Endothelial cell of umbilical vein (primary cell): ENCODE results near the gene HPF1.

Source experiments
- POLR2A ChIP-seq: IDR thresholded peaks from 2 replicates; pipeline ENCODE4 v1.6.1; 2012; ENCODE audit warnings: low read depth, mild to moderate bottlenecking, control low read depth, low read length
- TF ChIP-seq, protein P1 (sequence below), 2 donors: IDR thresholded peaks; 1 replicate in 1 of 2; 2 replicates in 1 of 2; pipeline ENCODE4 v1.5.1; 2011; ENCODE audit warnings: low read length in 2 of 2, mild to moderate bottlenecking in 2 of 2, moderate library complexity in 2 of 2, control low read depth in 1 of 2, inconsistent platforms in 1 of 2, low read depth in 1 of 2; ENCODE audit not compliant: insufficient read depth in 1 of 2; ENCODE audit errors: extremely low read depth in 1 of 2

- TF ChIP-seq, protein P1, sequence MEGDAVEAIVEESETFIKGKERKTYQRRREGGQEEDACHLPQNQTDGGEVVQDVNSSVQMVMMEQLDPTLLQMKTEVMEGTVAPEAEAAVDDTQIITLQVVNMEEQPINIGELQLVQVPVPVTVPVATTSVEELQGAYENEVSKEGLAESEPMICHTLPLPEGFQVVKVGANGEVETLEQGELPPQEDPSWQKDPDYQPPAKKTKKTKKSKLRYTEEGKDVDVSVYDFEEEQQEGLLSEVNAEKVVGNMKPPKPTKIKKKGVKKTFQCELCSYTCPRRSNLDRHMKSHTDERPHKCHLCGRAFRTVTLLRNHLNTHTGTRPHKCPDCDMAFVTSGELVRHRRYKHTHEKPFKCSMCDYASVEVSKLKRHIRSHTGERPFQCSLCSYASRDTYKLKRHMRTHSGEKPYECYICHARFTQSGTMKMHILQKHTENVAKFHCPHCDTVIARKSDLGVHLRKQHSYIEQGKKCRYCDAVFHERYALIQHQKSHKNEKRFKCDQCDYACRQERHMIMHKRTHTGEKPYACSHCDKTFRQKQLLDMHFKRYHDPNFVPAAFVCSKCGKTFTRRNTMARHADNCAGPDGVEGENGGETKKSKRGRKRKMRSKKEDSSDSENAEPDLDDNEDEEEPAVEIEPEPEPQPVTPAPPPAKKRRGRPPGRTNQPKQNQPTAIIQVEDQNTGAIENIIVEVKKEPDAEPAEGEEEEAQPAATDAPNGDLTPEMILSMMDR (IDR thresholded peaks at IDR 0.05; ENCODE audit: extremely low read depth in 1 of 2, insufficient read depth in 1 of 2, low read depth in 1 of 2, low read length in 2 of 2) = no peak
- TF ChIP-seq POLR2A = no peak
These were observed 27.2 kb downstream of the HPF1 start for GRCh38 chr4:169730564-169730963.
